HG02973 (cell line): ENCODE data around the gene KLK13.

ENCODE experiments used
- ATAC-seq: cut with Tn5 transposase; IDR thresholded peaks from one replicate; pipeline ENCODE4 v1.9.1; 2021; ENCODE audit warnings: moderate library complexity; ENCODE audit not compliant: unreplicated experiment

KLK13 gene

GRCh38 chr19:51064534-51065220 lies at the start of gene KLK13:
KLK13 (minus strand) TSS chr19:51065092; CDS start chr19:51065067, 25 bp downstream.
- no peak for ATAC-seq

DNA sequence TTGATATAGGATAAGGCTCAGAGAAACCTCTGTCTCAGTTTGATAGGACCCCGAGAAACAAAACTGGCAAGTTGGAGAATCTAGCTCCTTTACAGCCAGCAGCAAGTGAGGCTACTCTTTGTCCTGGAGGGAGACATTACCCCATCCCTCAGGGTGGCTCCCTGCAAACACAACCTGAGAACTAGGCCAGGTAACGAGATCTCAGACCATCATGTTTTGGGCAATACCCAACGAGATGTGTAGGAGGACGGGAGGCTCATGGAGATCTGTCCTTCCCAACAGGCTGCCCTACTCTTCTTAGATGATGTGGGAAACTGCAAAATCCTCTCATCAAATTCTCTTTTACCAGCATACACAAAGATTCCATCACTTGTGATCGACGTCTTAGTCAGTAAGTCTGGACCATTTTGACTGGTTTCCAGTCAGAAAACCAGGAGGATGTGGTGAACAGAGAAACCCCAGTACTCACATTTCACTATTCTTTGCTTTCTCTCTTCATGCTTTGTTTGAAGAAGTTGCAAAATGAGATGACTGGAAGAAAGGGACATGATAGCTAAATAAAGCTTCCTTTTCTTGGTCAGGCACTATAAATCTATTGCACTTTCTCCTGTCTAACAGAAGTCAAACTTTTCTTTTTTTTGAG lies 49.3 kb upstream of the KLK13 start:
- no peak for ATAC-seq

DNA sequence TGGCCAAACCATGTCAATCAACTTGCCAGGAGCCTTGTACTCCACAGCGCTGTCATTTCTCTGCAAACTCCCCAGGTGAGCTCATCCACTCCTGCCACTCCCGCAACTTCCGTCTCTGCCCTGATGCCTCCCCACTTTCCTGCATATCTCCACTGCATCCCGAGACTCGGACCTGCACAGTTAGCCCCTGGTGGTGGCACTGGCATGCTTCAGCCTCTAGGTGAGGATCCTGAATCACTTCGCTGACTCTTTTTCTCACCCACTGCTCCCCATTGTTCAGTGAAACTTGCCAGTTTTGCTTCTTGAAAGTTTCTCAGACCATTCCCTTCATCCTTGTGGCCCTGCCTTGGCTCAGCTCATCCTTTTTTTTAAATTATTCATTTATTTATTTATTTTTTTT lies 46.7 kb upstream of the KLK13 start:
- ATAC-seq: no peak

GRCh38 chr19:51110666-51110971 lies 45.7 kb upstream of the KLK13 start:
- ATAC-seq: no peak

- peak; percentile 18 for ATAC-seq
These were observed 43.9 kb upstream of the KLK13 start for GRCh38 chr19:51108805-51109146.

- peak; percentile 91 for ATAC-seq
These were observed 43.3 kb upstream of the KLK13 start, which contains the start of gene CTU1 for GRCh38 chr19:51108066-51108804. CTU1 (minus strand) TSS chr19:51108409; CDS start chr19:51104569, 3,840 bp downstream.

DNA sequence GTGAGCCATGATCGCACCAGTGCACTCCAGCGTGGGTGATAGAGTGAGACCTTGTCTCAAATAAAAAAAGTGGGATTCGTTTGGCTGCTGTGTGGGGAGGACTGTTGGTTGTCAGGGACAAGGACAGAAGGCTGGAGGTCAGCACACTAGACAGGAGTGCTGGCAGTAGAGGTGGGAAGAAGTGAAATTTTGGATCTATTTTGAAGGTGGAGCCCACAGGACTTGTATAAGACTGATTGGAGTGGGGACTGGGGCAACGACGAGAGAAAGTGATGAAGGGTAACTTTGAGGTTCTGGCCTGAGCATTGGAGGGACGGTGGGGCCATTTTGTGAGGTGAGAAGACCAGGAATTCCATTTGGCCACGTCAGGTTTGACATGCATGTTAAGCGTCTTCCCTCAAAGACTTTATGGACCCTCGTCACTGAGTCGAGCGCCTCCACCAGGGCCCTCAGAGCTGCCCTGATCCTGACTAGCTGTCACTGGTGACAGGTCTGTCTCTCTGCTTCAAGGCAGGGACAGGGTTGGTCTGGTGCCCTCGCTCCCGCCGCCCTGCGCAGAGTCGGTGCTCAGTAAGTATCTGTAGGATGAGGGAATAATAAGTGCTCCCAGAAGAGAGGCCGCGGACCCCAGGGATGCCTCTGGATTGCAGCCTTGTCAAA lies 42.6 kb upstream of the KLK13 start:
- ATAC-seq: no peak

GRCh38 chr19:51103926-51104341 lies 39.0 kb upstream of the KLK13 start:
- ATAC-seq: no peak

DNA sequence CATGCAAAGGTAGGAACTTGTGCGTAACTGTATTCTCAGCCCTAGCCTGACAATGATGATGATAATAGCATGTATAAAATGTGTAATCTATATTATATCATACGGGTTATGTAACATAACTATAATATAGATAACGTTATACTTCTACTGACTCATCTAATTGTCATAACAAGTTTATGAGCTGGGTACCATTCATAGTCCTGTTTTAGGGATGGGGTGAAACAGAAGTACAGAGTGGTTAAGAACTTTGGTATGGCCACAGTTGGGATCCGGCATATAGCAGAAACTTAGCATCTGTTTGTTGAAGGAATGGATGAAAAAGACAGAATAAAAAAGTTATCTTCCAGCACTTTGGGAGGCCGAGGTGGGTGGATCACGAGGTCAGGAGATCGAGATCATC lies 38.1 kb upstream of the KLK13 start:
- no peak for ATAC-seq

GRCh38 chr19:51101171-51101865 lies 36.4 kb upstream of the KLK13 start:
- no peak for ATAC-seq

DNA sequence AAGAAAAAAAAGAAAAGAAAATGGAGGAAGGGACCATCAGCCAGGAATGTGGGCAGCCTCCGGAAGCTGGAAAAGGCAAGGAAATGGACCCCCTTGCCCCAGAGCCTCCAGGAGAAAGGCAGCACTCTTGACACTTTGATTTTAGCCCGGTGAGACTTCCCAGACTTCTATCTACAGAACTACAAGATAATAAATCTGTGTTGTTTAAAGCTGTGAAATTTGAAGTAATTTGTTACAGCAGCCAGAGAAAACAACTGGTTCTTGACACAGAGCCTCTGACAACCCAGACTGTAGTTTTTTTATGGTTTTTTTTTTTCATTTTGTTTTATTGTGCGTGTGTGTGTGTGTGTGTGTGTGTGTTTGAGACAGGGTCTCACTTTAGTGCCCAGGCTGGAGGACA lies 35.7 kb upstream of the KLK13 start:
- ATAC-seq: no peak

GRCh38 chr19:51099047-51099382 lies 34.1 kb upstream of the KLK13 start:
- no peak for ATAC-seq

- no peak for ATAC-seq
These were observed 33.6 kb upstream of the KLK13 start for GRCh38 chr19:51098365-51099046.

DNA sequence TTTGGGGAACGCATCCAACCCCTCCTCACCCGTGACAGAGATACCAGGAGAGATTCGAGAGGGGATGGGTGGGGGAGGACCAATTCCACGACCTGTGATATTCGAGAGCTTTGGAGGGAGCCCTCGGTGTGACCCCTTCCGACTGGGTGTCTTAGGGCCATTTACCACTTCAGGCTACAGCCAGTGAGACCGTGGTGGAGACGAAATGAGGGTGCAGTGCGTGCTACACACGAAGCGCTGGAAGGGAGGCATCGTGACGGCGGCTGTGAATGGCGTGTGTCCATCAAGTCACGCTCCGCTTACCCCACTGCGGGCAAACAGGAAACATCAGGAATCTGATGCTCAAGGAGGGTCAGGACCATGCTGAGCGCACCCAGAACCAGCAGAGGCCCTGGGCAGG lies 32.9 kb upstream of the KLK13 start:
- ATAC-seq: no peak

DNA sequence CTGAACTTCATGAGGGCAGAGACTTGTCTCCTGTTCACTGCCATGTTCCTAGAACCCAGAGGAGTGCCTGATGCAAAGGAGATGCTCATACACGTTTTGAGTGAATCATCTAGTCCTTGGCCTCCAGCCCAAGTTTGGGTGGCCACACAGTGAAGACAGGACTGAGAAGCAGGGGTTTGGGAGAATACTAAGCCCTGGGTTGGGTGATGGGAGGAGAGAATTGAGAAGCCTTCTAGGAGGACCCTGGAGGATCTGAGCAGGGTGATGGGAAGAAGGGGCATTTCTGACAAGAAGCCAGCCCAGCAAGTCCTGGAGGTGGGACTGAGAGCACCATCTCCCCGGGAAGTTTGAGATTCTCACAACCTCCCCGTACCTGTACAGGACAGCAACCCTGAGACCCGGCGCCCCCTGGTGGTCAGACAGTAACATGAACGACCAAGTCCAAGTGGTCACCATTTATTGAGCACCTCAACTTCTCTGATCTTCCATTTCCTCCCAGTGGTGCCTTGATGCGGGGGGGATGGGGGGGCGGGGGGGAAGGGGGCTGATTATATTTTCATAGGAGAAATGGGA lies 32.4 kb upstream of the KLK13 start:
- ATAC-seq: no peak

- no peak for ATAC-seq
These were observed 31.7 kb upstream of the KLK13 start for GRCh38 chr19:51096473-51097165.

DNA sequence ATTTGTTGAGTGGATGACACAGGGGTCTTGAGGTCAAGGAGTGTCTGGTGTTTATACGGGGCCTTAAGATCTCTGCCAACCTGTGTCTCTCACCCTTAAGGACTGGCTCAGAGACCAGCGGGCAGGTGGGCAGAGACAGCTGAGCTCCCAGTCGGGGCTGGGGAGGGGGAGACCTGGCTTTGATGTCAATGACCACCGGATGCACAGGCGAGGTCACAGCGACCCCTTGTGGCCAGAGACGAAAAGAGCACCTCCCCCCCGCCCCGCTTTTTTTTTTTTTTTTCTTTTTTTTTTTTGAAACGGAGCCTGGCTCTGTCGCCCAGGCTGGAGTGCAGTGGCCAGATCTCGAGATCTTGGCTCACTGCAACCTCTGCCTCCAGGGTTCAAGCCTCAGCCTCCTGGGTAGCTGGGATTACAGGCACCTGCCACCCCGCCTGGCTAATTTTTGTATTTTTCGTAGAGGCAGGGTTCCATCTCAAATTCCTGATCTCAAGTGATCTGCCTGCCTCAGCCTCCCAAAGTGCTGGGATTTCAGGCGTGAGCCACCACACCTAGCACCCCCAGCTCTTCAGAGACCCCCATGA lies 29.9 kb upstream of the KLK13 start:
- ATAC-seq: no peak

DNA sequence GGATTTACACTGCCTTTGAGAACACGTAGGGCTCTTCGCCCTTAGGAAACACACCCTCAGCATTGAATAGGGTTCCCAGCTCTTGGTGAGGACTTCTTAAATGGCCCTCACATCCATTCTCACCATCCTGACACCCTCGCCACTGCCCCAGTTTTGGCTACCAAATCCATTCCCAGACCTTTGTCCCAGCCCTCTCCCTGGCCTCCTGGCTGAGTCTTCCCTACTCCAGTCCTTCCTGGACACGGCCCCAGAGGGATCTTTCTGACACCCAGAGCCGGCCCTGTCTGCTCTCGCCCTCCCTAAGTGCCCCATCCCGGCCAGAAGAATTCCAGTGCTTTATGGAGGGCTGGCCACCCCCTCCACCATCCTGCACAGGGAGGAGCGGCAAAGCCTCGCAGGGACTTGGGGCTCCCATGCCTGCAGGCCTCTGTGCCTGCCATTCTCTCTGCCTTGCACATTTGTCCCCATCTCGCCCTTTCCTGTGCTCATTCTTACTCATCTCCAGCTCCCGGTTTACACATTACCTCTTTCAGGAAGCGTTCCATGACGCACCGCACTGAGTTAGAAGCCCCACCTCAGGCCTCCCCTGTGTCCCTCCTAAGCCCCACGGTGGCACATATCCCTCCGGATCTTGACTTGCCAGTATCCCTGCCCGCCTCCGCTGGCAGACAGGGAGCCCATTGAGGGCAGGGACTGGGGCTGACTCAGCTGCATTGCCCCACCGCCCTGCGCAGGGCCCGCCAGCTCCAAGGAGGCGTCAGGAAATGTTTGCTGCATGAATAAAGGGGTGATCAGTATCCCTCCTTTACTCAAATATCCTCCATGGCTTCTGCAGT lies 28.8 kb upstream of the KLK13 start:
- no peak for ATAC-seq
